Transverse colon (tissue), 4 donors: ENCODE data around the gene PLEKHM2.

Experiments used
- EP300 ChIP-seq: sonication (generic); formaldehyde crosslinking; IDR thresholded peaks from one replicate; pipeline ENCODE4 v1.6.1; 2017; ENCODE audit warnings: antibody characterized with exemption, low read depth
- POLR2A ChIP-seq: fragments of 450-650 bp; IDR thresholded peaks from one replicate; pipeline ENCODE4 v1.6.1; 2016; ENCODE audit warnings: antibody characterized with exemption, mild to moderate bottlenecking, moderate library complexity
- POLR2AphosphoS5 ChIP-seq, 3 donors: sonication (generic); formaldehyde crosslinking; IDR thresholded peaks; one replicate each; pipeline ENCODE4 v1.6.1; 2016; ENCODE audit warnings: antibody characterized with exemption in 3 of 3
- TF ChIP-seq, protein P1 (sequence below), 5 experiments: fragments of 200-600 bp in 3 of 5; fragments of 450-650 bp in 2 of 5; sonication (generic) in 3 of 5; IDR thresholded peaks; 1 replicate in 2 of 5; 2 replicates in 3 of 5; pipeline ENCODE4 v1.5.1; 2016 to 2017; ENCODE audit warnings: antibody characterized with exemption in 5 of 5, inconsistent platforms in 3 of 5, mild to moderate bottlenecking in 2 of 5, moderate library complexity in 1 of 5

DNA sequence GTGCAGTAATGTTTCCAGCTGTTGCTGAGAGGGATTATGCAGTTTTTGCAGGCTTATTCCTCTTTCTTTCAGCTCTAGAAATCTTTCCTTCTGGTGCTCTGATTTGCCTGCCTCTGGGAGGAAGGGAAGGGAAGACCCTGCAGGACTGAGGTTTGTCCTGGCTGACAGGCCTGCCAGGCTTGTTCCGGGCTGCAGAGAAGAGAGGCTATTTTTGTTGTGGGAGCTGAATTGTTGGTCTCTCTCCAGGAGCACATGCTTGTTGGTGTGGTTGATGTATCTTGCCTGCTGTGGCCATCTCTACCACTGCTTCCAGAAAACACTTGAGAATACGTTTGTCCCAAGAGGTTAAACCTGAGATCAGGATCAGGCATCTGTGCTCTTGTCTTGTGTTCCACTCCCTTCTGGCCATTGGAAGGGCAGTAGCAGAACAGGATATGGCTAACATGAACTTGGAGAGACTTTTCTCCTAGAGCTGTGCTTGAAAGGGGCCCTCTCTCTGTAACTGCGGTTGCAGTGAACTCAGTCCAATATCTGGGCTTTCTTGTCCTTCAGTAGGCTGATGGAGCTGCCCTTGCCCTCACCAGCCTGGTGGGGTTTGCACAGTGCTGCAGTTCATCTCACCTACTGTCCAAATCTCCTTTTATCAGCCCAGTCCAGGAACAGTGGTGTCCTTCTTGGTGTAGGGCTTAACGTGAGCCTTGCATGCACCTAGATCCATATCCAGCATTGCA, 30.5 kb downstream of the PLEKHM2 start:
- no peak for TF ChIP-seq POLR2A
- TF ChIP-seq, protein P1, sequence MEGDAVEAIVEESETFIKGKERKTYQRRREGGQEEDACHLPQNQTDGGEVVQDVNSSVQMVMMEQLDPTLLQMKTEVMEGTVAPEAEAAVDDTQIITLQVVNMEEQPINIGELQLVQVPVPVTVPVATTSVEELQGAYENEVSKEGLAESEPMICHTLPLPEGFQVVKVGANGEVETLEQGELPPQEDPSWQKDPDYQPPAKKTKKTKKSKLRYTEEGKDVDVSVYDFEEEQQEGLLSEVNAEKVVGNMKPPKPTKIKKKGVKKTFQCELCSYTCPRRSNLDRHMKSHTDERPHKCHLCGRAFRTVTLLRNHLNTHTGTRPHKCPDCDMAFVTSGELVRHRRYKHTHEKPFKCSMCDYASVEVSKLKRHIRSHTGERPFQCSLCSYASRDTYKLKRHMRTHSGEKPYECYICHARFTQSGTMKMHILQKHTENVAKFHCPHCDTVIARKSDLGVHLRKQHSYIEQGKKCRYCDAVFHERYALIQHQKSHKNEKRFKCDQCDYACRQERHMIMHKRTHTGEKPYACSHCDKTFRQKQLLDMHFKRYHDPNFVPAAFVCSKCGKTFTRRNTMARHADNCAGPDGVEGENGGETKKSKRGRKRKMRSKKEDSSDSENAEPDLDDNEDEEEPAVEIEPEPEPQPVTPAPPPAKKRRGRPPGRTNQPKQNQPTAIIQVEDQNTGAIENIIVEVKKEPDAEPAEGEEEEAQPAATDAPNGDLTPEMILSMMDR (IDR thresholded peaks at IDR 0.05): no peak
- peak in 1 of 3 donors; percentile 19 for TF ChIP-seq POLR2AphosphoS5 (IDR thresholded peaks at IDR 0.05)
- TF ChIP-seq EP300: no peak
